Activated CD8-positive, alpha-beta memory T cell treated with anti-CD3 and anti-CD28 coated beads for 48 hours (primary cell): ENCODE measurements around the gene TH.

Experiments
- DNase-seq, 3 experiments: peaks; one replicate each; pipeline ENCODE4 v3.0.0-alpha.2; 2020; ENCODE audit warnings: low read depth in 2 of 3, low spot score in 2 of 3

The TH gene

GRCh38 chr11:2115308-2115707 is 56.3 kb downstream of the TH start:
- no peak for DNase-seq

- DNase-seq: no peak
Observed at GRCh38 chr11:2114430-2115241, 57.0 kb downstream of the TH start.
